GM12878 (cell line): ENCODE data around the gene TSSK3.

Experiments
- ZBTB11 ChIP-seq: fragments of 450-650 bp; formaldehyde crosslinking; IDR thresholded peaks from 2 replicates; pipeline ENCODE4 v1.5.0; 2022; ENCODE audit warnings: mild to moderate bottlenecking, missing genetic modification characterization
- ZNF207 ChIP-seq: fragments of 450-650 bp; IDR thresholded peaks from 2 replicates; pipeline ENCODE4 v1.6.1; 2014; ENCODE audit warnings: antibody characterized with exemption, mild to moderate bottlenecking, borderline replicate concordance

GRCh38 chr1:32342704-32343103 lies 19.6 kb upstream of the TSSK3 start:
- no peak for TF ChIP-seq ZBTB11 (CRISPR knock-in tag)
- no peak for TF ChIP-seq ZNF207
